Subcutaneous adipose tissue (tissue), 4 donors: ENCODE results near the gene VPS41. TPM values are rescaled to one million over a fixed set of nuclear protein-coding genes. Genes with fewer than 3 reads are reported as not detected.

Source experiments
- total RNA-seq, 4 donors: library from RNA; depleted of rRNA; stranded (reverse); fragments of >200 nt; gene quantifications; one replicate each; pipeline ENCODE4 v1.1.0, GENCODE V29; 2016
- TF ChIP-seq, protein P1 (sequence below): fragments of 450-650 bp; IDR thresholded peaks from one replicate; pipeline ENCODE4 v1.5.1; 2016; ENCODE audit warnings: low read depth, mild to moderate bottlenecking, control low read depth, antibody characterized with exemption, moderate library complexity

Gene VPS41
- total RNA-seq, 4 donors from 2014 or later, result 41.9 to 61.8 (median 55.0) TPM

DNA sequence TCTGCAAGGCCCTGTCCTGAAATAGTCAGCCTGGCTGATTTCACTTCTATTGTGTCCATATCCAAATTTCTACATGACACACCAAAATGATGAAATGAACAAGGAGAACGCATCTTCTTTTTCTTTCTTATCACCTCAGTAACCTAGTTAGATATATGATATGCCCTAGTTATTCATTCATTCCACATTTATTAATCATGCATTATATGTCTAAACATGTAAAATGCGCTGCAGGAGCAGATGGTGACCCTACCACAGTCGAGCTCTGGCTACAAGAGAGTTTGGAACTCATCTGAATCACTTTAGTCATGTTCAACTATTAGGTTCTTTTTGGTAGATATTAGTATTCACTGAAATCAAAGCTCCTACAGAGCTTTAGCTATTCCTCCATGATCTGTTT, 31.8 kb upstream of the VPS41 start:
- TF ChIP-seq, protein P1, sequence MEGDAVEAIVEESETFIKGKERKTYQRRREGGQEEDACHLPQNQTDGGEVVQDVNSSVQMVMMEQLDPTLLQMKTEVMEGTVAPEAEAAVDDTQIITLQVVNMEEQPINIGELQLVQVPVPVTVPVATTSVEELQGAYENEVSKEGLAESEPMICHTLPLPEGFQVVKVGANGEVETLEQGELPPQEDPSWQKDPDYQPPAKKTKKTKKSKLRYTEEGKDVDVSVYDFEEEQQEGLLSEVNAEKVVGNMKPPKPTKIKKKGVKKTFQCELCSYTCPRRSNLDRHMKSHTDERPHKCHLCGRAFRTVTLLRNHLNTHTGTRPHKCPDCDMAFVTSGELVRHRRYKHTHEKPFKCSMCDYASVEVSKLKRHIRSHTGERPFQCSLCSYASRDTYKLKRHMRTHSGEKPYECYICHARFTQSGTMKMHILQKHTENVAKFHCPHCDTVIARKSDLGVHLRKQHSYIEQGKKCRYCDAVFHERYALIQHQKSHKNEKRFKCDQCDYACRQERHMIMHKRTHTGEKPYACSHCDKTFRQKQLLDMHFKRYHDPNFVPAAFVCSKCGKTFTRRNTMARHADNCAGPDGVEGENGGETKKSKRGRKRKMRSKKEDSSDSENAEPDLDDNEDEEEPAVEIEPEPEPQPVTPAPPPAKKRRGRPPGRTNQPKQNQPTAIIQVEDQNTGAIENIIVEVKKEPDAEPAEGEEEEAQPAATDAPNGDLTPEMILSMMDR, result no peak

GRCh38 chr7:38938589-38938988, 29.6 kb upstream of the VPS41 start:
- TF ChIP-seq, protein P1, result no peak

GRCh38 chr7:38938001-38938485, 29.1 kb upstream of the VPS41 start:
- TF ChIP-seq, protein P1, result no peak

DNA sequence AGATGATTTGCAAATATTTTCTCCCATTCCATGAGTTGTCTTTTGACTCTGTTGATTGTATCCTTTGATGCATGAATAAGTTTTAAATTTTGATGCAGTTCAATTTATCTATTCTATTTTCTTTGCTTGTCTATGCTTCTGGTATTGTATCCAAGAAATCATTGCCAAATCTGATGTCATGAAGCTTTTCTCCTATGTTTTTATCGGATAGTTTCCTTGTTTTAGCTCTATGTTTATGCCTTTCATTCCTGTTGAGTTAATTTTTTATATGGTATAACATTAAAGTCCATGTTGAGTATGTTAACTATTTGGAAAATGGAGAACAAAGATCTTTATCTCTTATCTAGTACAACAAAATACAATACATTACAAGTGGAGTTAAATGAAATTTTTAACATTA, 27.6 kb upstream of the VPS41 start:
- TF ChIP-seq, protein P1, result no peak

DNA sequence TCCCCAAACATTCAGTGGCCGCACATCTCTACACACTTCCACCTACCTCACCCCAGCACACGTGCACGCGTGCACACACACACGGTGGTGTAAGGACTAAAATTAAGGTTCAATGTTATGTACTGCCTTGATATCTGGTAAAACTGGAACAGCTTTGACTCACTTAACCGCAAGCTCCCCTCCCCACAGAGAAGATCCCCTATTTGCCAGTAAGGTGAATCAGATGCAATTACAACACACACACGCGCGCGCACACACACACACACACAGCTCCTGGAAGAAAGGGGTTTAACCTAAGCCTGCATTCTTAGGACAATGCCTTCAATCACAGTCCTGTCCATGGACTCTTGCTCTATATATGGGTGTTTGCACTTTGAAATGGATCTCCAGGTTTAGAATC, 25.5 kb upstream of the VPS41 start:
- TF ChIP-seq, protein P1, result no peak

- TF ChIP-seq, protein P1, result no peak
Measured at GRCh38 chr7:38934051-38934450, 25.1 kb upstream of the VPS41 start.

DNA sequence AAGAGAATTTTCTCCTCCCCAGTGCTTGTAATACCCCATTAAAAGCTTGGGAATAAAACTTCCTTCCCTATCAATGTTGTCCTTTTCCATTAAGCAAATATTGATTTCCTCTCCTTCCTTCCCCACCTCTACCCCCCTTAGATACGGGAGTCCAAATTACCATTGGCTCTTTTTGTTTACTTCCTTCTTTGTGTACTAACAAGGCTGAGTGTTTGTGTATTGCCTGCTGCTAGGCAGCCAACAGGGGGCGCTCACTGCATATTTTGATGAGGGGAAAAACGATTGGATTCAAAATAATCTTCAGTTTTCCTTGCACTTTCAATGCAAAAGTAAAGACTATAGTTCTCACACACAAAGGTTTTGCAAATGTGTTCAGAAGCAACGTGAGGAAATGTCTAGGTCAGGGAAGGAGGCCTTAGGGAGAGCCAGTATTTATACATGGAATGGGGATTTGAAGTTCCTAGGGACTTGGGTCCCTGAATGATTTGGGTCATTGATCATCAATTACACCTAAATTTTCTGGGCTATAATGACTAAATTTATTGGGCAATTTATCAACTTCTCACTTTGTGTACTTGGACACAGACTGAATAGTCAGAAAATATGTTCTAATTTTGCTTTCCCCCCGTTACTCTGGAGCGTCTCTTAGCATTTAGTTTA, 23.6 kb upstream of the VPS41 start:
- TF ChIP-seq, protein P1, result no peak
